ENCODE measurements around the gene SLC4A4.

The SLC4A4 gene

DNA sequence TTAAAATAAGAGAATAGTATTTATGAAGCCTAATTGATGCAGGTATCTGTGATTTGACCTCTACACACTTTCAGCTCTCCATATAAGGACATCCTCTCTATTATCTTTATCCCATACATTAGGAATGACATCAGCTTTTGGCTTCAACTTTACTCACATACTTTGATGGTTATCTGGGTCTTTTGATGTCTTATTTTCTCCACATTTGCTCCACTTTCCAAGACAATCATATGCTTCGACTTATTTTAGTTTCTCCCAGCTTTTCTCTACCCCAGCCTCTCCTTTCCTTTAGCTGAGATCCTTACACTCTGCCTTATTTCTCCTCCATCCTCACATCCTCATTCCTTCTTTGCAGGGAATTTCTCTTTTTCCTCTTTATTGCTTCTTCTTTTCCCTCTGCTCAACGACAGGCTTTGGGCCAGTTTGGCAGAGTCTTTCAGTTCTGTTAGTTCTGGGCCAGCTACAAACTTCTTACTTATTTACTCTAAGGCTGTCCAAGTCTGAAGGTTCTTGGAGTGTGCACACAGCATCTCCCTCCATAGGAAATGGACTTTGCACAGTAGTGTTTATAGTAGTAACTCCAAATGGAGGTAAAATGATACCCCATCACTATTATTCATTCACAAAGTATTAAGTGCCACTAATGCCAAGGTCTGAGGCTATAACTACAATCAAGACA lies 50.5 kb downstream of the SLC4A4 start:
- in situ Hi-C loops (cut with MboI; ENCODE audit: low sequenced_read_pairs, unreplicated experiment): no loop called here
- no peak for TF ChIP-seq CTCF (IDR thresholded peaks at IDR 0.05; ENCODE audit: borderline replicate concordance, control extremely low read depth, extremely low read depth, insufficient read depth, missing control alignments)
- DNase-seq (ENCODE audit: low spot score): no peak

DNA sequence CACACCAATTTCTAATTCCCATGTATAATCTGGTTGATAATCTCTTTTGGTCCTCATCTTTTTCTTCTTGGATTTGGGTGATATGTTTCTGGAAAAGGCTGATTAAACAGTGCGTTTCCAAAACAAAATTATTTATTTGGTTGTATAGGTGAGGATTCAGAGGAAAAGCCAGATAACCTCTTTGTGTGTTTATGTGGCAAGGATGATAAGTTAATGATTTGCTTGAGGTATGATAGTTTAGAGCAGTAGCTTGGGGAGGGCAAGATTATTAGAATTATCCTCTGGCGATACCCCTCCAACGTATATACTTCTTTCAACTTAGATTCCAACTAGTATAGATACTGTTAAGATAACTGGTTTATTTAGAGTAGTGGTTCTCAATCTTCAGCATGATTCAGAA lies 53.3 kb downstream of the SLC4A4 start:
- no peak for TF ChIP-seq CTCF (IDR thresholded peaks at IDR 0.05; ENCODE audit: borderline replicate concordance, control extremely low read depth, extremely low read depth, insufficient read depth, missing control alignments)
- no peak for DNase-seq (ENCODE audit: low spot score)
- in situ Hi-C loops (cut with MboI; ENCODE audit: low sequenced_read_pairs, unreplicated experiment): no loop called here

GRCh38 chr4:71396382-71396781 lies 57.6 kb downstream of the SLC4A4 start:
- TF ChIP-seq CTCF (IDR thresholded peaks at IDR 0.05; ENCODE audit: borderline replicate concordance, control extremely low read depth, extremely low read depth, insufficient read depth, missing control alignments): no peak
- in situ Hi-C loops (cut with MboI; ENCODE audit: low sequenced_read_pairs, unreplicated experiment): no loop called here
- no peak for DNase-seq (ENCODE audit: low spot score)

- no peak for TF ChIP-seq CTCF (IDR thresholded peaks at IDR 0.05; ENCODE audit: borderline replicate concordance, control extremely low read depth, extremely low read depth, insufficient read depth, missing control alignments)
- in situ Hi-C loops (cut with MboI; ENCODE audit: low sequenced_read_pairs, unreplicated experiment): no loop called here
- no peak for DNase-seq (ENCODE audit: low spot score)
These were observed 62.0 kb downstream of the SLC4A4 start for GRCh38 chr4:71400810-71401209.

- in situ Hi-C loops (cut with MboI; ENCODE audit: low sequenced_read_pairs, unreplicated experiment): no loop called here
- no peak for DNase-seq (ENCODE audit: low spot score)
- no peak for TF ChIP-seq CTCF (IDR thresholded peaks at IDR 0.05; ENCODE audit: borderline replicate concordance, control extremely low read depth, extremely low read depth, insufficient read depth, missing control alignments)
These were observed 63.8 kb downstream of the SLC4A4 start for GRCh38 chr4:71402616-71403015.

DNA sequence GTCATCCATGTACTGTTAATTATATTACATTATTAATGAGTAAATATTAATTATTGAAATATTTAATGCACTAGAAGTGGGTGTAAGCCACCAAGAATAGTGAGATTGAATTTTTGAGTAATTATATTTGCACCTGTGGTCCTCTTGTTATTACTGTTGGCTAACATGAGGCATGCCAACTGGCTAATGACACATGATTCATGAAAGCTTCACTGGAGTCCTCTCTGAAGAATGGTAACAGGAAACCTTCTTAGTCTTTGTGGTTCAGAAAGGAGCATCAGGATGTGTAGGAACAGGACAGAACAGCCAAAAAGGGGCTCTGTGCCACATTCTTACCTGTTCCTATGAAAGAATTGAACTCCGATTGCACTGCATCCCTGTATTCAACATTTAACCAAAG lies 65.2 kb downstream of the SLC4A4 start:
- no peak for DNase-seq (ENCODE audit: low spot score)
- in situ Hi-C loops (cut with MboI; ENCODE audit: low sequenced_read_pairs, unreplicated experiment): no loop called here

More for the DNA sequence above, 65.2 kb downstream of the SLC4A4 start:
- TF ChIP-seq CTCF (IDR thresholded peaks at IDR 0.05; ENCODE audit: borderline replicate concordance, control extremely low read depth, extremely low read depth, insufficient read depth, missing control alignments): no peak

Measured in GM13976 (cell line).